Stimulated activated CD8-positive, alpha-beta memory T cell treated with anti-CD3 and anti-CD28 coated beads, Interleukin-4, amount 100 ng/mL, for 24 hours (primary cell): ENCODE results near the gene MKKS.
A peak's percentile ranks its signal among the peaks of the same experiment; 100 is the strongest.
"Not testable (repeated sequence)": the region's sequence is repeated elsewhere in the genome, so short reads cannot be mapped to it uniquely, and the experiment has no call there.

Experiments
- DNase-seq: peaks from one replicate; pipeline ENCODE4 v3.0.0-alpha.2; 2020; ENCODE audit warnings: low read depth

The MKKS gene

DNA sequence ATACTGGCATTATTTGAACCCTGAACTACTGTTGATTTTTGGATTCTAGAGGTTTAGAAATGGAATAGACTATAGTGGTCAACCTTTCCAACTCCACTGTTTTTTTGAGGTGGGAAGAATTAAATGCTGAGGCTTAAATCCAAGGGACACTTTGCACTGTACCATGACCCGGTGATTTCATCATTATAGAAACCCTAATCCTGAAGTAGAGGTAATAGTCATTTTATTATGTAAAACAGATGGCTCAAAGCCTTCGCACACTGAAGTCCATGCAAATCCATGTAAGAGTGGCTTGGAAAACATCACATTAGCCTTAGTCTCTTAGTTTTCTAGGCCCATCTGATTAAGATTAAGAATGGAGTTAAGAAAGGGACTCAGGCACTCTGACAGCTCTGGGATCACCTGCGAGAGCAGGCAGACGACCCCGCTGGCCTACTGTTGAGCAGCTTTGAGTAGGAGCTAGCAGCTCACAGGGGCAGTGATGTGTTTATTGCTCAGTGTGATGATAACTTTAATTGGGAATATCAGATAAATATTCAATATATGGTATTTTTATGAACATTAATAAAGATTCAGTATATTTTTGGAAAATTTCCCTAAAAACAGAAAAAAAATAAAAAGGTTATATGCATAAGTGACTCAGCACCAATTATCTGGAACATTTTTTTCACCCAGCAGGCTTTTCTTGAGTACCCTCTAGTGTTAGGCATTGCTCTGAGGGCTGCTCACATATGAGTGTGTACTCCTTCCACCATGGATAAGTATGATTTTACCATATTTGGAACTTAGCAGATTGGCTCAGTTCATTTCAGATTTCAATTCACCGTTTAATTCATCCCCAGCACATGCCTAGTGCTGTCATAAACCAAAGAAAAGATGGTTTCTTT, 14.5 kb upstream of the MKKS start:
- no peak for DNase-seq

DNA sequence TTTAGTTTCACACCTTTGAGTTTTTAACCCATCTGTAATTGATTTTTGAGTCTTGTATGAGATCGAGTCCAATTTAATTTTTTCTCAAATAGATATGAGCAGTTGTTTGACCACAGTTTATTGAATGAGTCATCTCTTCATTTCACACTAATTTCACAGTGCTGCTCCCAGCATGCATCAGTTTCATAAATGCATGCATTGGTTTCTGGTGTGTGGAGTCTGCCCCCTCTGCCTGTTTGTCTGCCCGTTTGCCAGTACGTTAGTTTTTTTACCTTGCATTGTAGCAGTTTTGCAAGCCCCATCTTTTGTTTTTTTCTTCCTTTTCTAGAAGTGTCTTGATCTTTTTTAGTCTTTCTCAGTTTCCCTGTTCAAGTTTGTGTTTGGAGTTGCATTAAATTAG, 13.0 kb upstream of the MKKS start:
- DNase-seq: peak; percentile 21

DNA sequence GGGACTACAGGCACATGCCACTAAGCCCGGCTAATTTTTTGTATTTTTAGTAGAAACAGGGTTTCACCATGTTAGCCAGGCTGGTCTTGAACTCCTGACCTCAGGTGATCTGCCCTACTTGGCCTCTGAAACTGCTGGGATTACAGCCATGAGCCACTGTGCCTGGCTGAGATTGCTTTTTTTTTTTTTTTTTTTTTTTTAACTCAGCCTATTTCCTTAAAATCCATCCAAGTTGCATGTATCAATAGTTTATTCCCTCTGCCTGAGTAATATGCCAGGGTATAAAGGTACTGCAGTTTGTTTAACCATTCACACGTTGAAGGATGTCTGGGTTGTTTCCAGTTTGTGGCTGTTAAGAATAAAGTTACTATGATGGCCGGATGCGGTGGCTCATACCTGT, 11.7 kb upstream of the MKKS start:
- no peak for DNase-seq

DNA sequence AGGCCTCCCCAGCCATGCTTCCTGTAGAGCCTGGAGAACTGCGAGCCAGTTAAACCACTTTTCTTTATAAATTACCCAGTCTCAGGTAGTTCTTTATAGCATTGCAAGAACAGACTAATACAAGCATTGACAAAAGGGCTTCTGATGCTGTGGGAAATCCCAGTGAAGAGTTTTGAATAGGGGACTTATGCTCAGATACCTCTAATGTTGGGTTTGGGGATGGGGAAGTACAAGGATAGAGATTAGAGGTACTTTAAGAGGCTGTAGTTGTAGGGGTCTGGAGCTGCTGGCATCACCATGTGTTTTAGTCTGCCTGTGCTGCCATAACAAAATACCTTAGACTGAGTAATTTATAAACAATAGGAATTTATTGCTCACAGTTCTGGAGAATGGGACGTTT, 9.9 kb upstream of the MKKS start:
- DNase-seq: no peak

- DNase-seq: no peak
These were observed 4.2 kb upstream of the MKKS start for GRCh38 chr20:10438217-10438616.

GRCh38 chr20:10436053-10436699, 2.2 kb upstream of the MKKS start:
- DNase-seq: no peak

- DNase-seq: peak; percentile 71
These were observed 1.1 kb upstream of the MKKS start, which contains the start of gene SLX4IP for GRCh38 chr20:10434832-10435812. Gene SLX4IP (plus strand): TSS chr20:10435305. CDS start chr20:10458205, 22,900 bp downstream.

DNA sequence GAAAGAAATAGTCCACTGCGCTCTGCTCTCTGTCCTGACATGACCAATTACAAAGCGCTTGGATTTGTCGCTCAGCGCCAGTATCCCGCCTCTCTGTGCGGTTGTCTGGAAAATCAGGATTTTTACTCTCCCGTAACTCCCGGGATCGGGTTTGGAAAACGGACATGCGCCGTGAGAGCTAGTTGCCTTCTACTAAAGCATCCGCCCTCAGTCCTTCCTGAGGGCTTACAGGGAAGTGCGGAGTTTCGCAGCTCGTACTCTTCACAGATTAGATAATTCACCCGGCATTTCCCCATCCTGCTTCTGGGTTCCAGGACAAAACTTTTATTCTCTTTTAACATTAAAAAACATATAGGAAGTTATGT, 427 bp upstream of the MKKS start:
- DNase-seq: peak; percentile 57

- DNase-seq: no peak
These were observed 904 bp downstream of the MKKS start for GRCh38 chr20:10433014-10433622.

- DNase-seq: no peak
These were observed 1.9 kb downstream of the MKKS start for GRCh38 chr20:10432079-10432478.

DNA sequence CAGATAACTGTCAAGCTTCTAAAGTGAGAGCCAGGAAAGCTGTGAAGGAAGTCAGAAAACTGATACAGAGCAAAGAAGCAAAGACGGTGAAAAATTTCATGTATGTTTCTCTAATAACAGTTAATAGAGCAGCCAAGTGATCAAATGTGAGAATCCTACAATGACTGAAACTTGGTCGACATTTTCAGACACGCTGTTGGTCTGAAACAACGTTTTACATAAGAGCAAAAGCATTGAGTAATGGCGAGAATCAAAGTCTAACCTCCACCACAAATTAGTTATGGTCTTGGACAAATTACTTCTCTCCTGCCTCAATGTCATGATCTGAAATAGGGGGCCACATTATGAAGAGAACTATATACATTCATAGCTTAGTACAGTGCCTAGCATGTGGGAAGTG, 3.3 kb downstream of the MKKS start:
- no peak for DNase-seq

DNA sequence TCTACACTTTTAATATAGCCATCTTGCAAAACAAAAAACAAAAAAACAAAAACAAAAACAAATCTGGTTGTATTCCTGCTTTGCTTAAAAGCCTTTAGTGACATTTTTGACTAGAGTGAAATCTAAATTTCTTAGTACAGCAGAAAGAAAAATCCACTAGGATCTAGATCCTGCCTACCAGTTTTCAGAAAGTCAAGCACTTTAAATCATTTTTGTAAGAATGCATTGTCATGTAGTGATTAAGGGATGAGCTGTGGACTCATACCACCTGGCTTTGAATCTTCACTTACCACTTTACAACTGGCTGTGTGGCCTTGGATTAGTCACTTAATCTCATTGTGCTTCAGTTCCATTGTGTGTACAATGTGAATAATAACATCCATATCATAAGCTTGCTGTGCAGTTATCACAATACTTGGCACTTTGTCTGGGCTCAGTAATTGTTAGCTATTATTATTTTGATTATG, 4.0 kb downstream of the MKKS start:
- DNase-seq: no peak

DNA sequence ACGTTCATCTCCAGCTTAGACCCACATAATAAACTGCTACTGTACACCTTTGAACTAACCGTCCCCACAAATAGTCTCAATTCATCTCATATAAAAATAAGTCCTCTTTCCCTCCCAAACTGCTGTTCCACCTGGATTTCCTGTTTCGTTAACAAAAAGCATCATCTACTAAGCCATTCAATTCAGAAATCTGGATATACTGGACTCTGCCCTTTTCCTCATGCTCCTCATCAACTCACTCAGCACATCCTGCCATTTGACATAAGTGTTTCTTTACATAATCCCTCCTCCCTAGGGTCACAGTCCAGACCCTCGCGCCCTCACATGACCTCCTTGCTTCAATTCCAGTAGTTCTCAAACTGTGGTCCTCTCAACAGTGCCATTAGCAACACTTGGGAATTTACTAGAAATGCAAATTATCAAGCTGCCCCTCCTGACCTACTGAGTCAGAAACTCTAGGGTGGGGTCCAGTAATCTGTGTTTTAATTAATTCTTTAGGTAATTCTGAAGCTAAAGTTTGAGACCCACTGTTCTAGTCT, 4.5 kb downstream of the MKKS start:
- no peak for DNase-seq

DNA sequence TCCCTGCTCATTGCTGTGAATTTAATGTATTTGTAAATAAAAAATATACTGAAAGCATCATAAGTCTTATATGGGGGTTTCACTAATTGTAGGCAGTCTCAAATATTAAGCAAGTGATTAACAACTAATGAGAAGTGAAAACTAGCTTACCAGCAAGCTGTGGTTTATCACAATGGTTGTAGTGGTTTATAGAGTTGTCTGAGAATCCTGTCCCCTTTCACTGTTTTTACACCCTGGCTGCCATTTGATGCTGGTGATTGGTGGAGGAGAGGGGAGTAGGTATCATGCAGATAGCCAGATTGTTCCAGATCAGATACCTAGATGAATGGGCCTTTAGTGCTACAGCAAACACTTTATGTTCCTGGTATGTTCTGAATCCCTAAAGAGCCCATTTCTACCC, 6.0 kb downstream of the MKKS start:
- no peak for DNase-seq

DNA sequence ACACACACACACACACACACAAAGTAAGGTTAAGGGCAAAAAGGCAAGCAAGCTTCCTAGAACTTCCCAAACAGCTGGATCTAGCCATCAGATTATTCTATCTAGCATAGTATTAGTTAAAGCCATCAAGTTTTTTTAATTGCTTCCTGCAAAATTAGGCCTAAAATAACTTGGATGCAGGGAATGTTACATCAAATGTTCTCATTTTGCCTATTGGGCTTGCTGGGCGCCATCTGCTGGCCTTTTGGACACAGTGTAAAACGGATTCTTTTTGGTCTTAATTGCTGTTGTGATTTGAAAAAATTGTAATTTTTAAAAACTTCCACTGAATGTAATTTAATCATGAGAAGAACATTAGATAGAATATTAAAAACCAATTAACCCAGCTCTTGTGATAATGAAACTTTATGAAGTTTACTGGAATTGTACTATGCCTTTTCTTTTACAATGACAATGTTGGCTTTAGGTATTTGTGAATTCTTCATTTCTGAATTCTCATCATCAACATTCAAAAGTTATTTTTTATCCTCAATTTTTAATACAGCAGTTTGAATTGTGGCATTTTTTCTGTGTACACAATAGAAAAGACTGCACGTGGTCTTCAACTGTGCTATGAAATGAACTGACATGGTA, 6.8 kb downstream of the MKKS start:
- no peak for DNase-seq

DNA sequence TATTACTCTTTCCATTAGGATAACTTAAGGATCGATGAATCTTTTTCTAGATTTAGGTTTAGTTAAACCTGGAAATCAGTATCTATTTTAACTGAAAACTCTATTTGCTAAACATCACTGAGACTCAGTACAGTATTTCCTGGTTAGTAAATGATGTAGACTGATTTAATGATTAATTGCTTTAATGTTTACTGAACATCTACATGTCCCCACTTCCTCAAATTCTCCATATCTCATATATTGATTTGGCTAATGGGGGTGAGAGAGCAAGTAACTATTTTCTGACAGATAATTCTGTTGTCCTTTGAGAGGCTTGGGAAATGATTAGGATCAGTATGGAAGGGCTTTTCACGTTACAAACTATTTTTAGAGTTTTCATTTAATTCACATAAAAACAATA, 10.3 kb downstream of the MKKS start:
- DNase-seq: no peak

DNA sequence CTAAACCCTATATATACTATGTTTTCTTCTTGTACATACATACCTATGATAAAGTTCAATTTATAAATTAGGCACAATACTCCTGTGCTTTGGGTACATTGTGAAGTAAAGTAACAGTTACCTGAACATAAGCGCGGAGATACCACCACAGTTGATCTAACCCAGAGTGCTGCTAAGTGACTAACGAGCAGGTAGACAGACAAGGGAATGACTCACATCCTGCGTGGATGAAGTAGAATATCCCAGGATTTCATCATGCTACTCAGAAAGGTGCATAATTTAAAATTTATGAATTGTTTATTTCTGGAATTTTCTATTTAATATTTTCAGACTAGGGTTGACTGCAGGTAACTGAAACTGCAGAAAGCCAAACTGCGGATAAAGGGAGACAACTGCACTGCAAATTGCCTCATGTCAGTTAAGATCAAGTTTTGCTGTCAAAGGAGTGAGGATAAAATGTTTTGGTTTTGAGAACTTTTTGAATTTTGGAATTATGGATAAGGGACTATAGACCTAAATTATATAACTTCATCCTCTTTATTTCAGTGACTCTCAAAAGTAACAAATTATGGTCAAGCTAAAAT, 14.4 kb downstream of the MKKS start:
- DNase-seq: no peak

- not testable (repeated sequence) for DNase-seq
These were observed 16.8 kb downstream of the MKKS start for GRCh38 chr20:10417218-10417617.

DNA sequence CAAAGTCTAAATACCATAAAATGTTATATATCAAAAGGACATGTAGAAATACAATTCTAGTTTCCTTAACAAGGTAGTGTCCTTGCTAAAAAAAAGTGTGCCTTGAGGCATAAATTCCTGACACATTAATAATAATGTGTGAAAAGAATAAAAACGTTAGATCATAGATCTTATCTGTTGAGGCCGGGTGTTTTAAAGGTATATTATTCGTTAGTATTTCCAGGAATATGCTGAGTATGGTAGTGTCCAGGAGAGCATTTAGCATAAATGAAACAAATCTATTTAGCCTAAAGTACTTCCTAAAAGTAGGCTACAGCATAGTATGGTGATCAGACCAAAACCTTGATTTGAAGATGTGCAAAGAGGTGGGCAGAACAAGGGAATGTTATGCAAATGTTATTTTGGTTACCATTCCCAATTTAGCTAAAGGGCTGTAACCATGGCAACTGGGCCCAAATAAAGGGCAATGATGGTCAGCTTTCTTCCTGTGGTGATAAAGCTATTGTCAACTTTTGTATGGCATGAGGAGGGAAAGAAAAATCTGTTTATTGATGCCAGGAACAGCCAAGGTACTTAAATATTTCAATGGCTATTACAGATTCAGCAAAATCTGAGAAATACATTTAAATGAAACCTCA, 18.9 kb downstream of the MKKS start:
- DNase-seq: no peak
